ENCODE measurements around the gene SUN1. TPM values are rescaled to one million over a fixed set of nuclear protein-coding genes. Genes with fewer than 3 reads are reported as not detected.

Gene SUN1
- total and polyA plus RNA-seq, 7 donors: 52.5 to 159 (median 132) TPM

DNA sequence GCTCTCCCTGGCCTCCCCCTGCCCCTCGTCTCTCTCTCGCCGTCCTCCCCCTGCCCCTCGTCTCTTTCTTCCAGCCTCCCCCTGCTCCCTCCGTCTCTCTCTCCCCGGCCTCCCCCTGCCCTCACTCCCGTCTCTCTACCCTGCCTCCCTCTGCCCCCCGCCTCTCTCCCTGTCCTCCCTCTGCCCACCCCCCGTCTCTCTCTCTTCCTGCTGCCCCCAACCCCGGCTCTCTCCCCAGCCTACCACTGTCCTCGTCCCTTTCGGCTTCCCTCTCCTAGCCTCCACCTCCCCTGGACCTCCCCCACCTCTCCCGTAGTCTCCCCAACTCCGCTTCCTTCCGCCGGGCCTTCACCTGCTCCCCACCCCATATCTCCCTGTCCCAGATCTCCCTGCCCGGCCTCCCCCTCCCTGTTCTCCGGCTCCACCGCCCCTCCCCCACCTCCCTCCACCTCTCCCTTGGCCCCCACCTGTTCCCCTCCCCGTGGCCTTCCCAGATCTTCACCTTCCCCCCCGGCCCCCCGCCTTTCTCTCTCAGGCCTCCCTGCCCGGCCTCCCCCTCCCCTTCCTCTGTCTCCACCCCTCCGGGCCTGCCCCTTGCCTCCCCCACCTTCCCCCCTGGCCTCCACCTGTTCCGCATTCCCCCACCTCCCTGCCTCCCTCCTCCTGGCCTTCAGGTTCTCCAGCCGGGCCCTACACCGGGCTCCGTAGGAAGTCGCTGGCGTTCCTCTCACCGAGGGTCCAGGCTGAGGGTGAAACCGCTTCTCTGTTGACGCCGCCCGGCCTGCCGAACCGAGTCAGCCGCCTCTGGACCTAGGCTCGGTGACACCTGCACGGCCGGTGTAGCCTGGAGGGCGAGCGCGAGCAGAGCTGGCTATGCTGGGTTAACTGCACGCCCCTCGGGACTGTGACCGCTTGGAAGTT, 45.3 kb downstream of the SUN1 start:
- H3K4me3 ChIP-seq: peak overlapping the region; percentile 80
- H3K9me3 ChIP-seq: no peaks in the 10 kb centered on the region
- 10 to 17% (median 12%) methylated on average over 44 to 47 of the region's 47 CpGs for WGBS, 3 donors
- TF ChIP-seq, protein P1, sequence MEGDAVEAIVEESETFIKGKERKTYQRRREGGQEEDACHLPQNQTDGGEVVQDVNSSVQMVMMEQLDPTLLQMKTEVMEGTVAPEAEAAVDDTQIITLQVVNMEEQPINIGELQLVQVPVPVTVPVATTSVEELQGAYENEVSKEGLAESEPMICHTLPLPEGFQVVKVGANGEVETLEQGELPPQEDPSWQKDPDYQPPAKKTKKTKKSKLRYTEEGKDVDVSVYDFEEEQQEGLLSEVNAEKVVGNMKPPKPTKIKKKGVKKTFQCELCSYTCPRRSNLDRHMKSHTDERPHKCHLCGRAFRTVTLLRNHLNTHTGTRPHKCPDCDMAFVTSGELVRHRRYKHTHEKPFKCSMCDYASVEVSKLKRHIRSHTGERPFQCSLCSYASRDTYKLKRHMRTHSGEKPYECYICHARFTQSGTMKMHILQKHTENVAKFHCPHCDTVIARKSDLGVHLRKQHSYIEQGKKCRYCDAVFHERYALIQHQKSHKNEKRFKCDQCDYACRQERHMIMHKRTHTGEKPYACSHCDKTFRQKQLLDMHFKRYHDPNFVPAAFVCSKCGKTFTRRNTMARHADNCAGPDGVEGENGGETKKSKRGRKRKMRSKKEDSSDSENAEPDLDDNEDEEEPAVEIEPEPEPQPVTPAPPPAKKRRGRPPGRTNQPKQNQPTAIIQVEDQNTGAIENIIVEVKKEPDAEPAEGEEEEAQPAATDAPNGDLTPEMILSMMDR (IDR thresholded peaks at IDR 0.05): no peak
- DNase-seq (peak in 1 of 2 donors; percentile 67), ATAC-seq (no peak)
- peaks cover 44% of the 10 kb centered on the region for H3K4me1 ChIP-seq
- intact Hi-C loops (cut with DNase I): loop anchor here (10.0 kb wide), 1 partner anchor 553 kb away; no protein-coding TSS in a partner anchor
- H3K27me3 ChIP-seq (ENCODE audit: insufficient read depth in 3 of 3, low read length in 2 of 3): no peaks in the 10 kb centered on the region
- H3K27ac ChIP-seq: peak overlapping the region; percentile 89
- peaks cover 0 to 26% of the 10 kb centered on the region in 2 donors for H3K36me3 ChIP-seq (ENCODE audit: insufficient read depth in 1 of 2, low read depth in 1 of 2)

DNA sequence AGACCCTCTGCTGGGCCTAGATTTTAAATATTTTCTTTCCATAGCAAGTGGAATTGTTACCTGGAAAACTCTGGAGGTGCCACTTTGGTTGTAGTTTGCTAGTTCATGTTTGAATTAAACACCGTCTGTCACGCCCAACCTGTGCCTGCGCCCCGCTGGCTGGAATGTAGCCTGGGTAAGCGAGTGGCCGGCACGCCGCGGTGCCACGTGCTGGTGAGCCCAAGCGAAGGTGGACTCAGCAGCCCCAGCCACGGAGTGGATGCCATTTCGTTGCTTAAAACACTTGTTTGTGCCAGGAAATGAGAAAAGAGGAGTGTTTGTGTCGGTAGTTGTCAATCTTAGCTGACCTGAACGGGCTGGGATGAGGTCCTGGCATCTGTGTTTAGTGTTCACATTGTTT, 46.8 kb downstream of the SUN1 start:
- Histone ChIP-seq H3K27ac (peak overlapping the region; percentile 87), H3K4me1 (peaks cover 51% of the 10 kb centered on the region), H3K27me3 (ENCODE audit: insufficient read depth in 3 of 3, low read length in 2 of 3) (no peaks in the 10 kb centered on the region), H3K4me3 (peak overlapping the region; percentile 80), H3K9me3 (no peaks in the 10 kb centered on the region), H3K36me3 (ENCODE audit: insufficient read depth in 1 of 2, low read depth in 1 of 2) (peaks cover 0 to 13% of the 10 kb centered on the region in 2 donors)
- DNase-seq (peak; percentile 41 to 77), ATAC-seq (peak; percentile 17 to 47 (median 34))
- intact Hi-C loops (cut with DNase I): loop anchor here (10.0 kb wide), 1 partner anchor 554 kb away; no protein-coding TSS in a partner anchor
- TF ChIP-seq, protein P1 (IDR thresholded peaks at IDR 0.05): no peak
- WGBS, 3 donors: 51 to 80% (median 61%) methylated on average over 15 of the region's 15 CpGs

DNA sequence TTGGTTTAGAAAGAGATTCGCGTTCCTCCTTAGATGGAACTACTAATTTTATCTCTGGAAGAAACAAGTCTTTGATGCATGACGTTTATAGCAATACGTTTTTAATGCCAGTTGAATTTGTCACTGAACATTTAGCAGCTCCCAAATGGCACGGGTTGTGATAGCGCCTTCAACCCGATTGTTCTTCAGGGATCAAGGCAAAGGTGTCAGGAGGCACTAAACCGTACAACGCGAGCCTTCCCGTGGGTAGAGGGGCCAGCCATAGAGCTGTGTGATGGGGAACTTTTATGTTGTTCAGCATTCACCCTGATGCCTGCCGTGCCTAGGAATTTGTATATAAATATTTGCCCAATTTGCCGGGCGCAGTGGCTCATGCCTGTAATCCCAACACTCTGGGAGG, 47.4 kb downstream of the SUN1 start:
- H3K27me3 ChIP-seq (ENCODE audit: insufficient read depth in 3 of 3, low read length in 2 of 3): no peaks in the 10 kb centered on the region
- peak overlapping the region; percentile 87 for H3K27ac ChIP-seq

DNA sequence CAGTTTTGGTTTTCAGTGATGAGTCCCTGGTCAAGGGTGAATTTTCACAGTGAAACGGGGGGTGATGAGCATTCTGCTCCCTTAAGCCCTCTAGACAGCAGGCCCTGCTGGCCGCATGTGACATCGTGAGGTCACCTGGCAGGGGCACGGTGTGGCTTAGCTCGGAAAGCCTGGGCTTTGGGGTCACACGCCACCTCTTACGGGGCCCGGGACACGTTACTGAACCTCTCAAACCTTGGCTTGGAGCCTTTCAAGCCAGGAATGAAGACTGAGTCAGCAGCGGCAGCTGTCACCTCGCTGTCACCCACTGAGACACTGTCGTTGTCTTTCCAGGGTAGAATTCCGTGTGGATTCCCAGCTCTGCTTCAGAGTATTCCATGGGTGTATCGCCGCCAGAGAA, 48.2 kb downstream of the SUN1 start:
- Histone ChIP-seq H3K36me3 (ENCODE audit: insufficient read depth in 1 of 2, low read depth in 1 of 2) (no peaks in the 10 kb centered on the region), H3K27me3 (ENCODE audit: insufficient read depth in 3 of 3, low read length in 2 of 3) (no peaks in the 10 kb centered on the region), H3K4me3 (peak overlapping the region; percentile 80), H3K27ac (peak overlapping the region; percentile 87), H3K4me1 (peaks cover 54% of the 10 kb centered on the region), H3K9me3 (no peaks in the 10 kb centered on the region)
- DNase-seq: peak; percentile 62 to 87
- intact Hi-C loops (cut with DNase I): no loop called here
- TF ChIP-seq, protein P1 (IDR thresholded peaks at IDR 0.05): no peak
- ATAC-seq: peak; percentile 54 to 69 (median 65)
- 24 to 38% (median 27%) methylated on average over 15 of the region's 15 CpGs for WGBS, 3 donors

More for the DNA sequence above, 47.4 kb downstream of the SUN1 start:
- ATAC-seq: no peak
- 62 to 70% (median 65%) methylated on average over 14 of the region's 14 CpGs for whole genome bisulfite sequencing, 3 donors
- peaks cover 0 to 7% of the 10 kb centered on the region in 2 donors for H3K36me3 ChIP-seq (ENCODE audit: insufficient read depth in 1 of 2, low read depth in 1 of 2)
- no peak for DNase-seq
- H3K4me3 ChIP-seq: peak overlapping the region; percentile 80
- peaks cover 53% of the 10 kb centered on the region for H3K4me1 ChIP-seq
- H3K9me3 ChIP-seq: no peaks in the 10 kb centered on the region
- intact Hi-C loops (cut with DNase I): loop anchor here (10.0 kb wide), 1 partner anchor 555 kb away; no protein-coding TSS in a partner anchor
- TF ChIP-seq, protein P1 (IDR thresholded peaks at IDR 0.05): no peak

All from psoas muscle (tissue), 8 donors.